HepG2 (cell line): Measurements from ENCODE around the gene SNAI1.

Experiments used
- ATF2 ChIP-seq: sonication (generic); formaldehyde crosslinking; IDR thresholded peaks from 2 replicates; pipeline ENCODE4 v1.4.0; 2020; ENCODE audit warnings: missing genetic modification reagents
- BRD4 ChIP-seq: sonication (generic); formaldehyde crosslinking; IDR thresholded peaks from 2 replicates; pipeline ENCODE4 v1.4.0; 2020; ENCODE audit warnings: missing genetic modification reagents
- CBX2 ChIP-seq, 2 experiments: fragments of 200-600 bp in 1 of 2; sonication (generic); formaldehyde crosslinking in 1 of 2; IDR thresholded peaks; 2 replicates each; pipeline versions ENCODE4 v1.7.0 to v1.8.1; 2018 to 2022; ENCODE audit warnings: low read depth in 2 of 2, low read length in 1 of 2, mild to moderate bottlenecking in 1 of 2, missing genetic modification reagents in 1 of 2
- HNRNPK ChIP-seq: fragments of 200-400 bp; formaldehyde crosslinking; IDR thresholded peaks from 2 replicates; pipeline ENCODE4 v1.6.1; 2018; ENCODE audit warnings: low read length, low read depth, moderate library complexity, mild to moderate bottlenecking; ENCODE audit not compliant: poor library complexity, severe bottlenecking
- HNRNPL ChIP-seq: fragments of 200-400 bp; formaldehyde crosslinking; IDR thresholded peaks from 2 replicates; pipeline ENCODE4 v1.6.1; 2017; ENCODE audit warnings: mild to moderate bottlenecking, low read depth, low read length
- HOXA7 ChIP-seq: sonication (generic); formaldehyde crosslinking; IDR thresholded peaks from 2 replicates; pipeline ENCODE4 v1.8.1; 2022; ENCODE audit warnings: mild to moderate bottlenecking, missing genetic modification reagents, moderate library complexity
- MTA3 ChIP-seq: sonication (generic); formaldehyde crosslinking; IDR thresholded peaks from 2 replicates; pipeline ENCODE4 v1.4.0; 2020; ENCODE audit warnings: missing genetic modification reagents
- SMC3 ChIP-seq: IDR thresholded peaks from 2 replicates; pipeline ENCODE4 v1.6.1; 2011; ENCODE audit warnings: low read length, improper control_type of control experiment
- TF ChIP-seq, protein P1 (sequence below): sonication (generic); formaldehyde crosslinking; IDR thresholded peaks from 2 replicates; pipeline ENCODE4 v1.5.0; 2020; ENCODE audit warnings: mild to moderate bottlenecking, missing genetic modification reagents, moderate library complexity

- no peak for TF ChIP-seq CBX2 (IDR thresholded peaks at IDR 0.05; ENCODE audit: low read depth, low read length)
- no peak for TF ChIP-seq CBX2 (CRISPR knock-in tag; IDR thresholded peaks at IDR 0.05; ENCODE audit: low read depth)
- TF ChIP-seq SMC3: no peak
- TF ChIP-seq MTA3 (CRISPR knock-in tag): no peak
- no peak for TF ChIP-seq HNRNPK
- no peak for TF ChIP-seq HOXA7 (CRISPR knock-in tag)
- no peak for TF ChIP-seq BRD4 (CRISPR knock-in tag)
- TF ChIP-seq, protein P1, sequence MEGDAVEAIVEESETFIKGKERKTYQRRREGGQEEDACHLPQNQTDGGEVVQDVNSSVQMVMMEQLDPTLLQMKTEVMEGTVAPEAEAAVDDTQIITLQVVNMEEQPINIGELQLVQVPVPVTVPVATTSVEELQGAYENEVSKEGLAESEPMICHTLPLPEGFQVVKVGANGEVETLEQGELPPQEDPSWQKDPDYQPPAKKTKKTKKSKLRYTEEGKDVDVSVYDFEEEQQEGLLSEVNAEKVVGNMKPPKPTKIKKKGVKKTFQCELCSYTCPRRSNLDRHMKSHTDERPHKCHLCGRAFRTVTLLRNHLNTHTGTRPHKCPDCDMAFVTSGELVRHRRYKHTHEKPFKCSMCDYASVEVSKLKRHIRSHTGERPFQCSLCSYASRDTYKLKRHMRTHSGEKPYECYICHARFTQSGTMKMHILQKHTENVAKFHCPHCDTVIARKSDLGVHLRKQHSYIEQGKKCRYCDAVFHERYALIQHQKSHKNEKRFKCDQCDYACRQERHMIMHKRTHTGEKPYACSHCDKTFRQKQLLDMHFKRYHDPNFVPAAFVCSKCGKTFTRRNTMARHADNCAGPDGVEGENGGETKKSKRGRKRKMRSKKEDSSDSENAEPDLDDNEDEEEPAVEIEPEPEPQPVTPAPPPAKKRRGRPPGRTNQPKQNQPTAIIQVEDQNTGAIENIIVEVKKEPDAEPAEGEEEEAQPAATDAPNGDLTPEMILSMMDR (CRISPR knock-in tag): no peak
- no peak for TF ChIP-seq ATF2 (CRISPR knock-in tag)
- no peak for TF ChIP-seq HNRNPL
These were observed 55.4 kb downstream of the SNAI1 start for GRCh38 chr20:50038169-50038568.
